Measurements from ENCODE around the gene C7.

GRCh38 chr5:40873286-40873880 is 35.9 kb upstream of the C7 start:
- no peak for TF ChIP-seq POLR2A (IDR thresholded peaks at IDR 0.05)
- no peak for TF ChIP-seq CTCF (IDR thresholded peaks at IDR 0.05)
- no peak for TF ChIP-seq EP300 (IDR thresholded peaks at IDR 0.05)

Measured in tibial nerve (tissue), 4 donors.